Middle frontal gyrus (tissue), 1 donor: Measurements from ENCODE around the gene ANKRD13B.
A peak's percentile ranks its signal among the peaks of the same experiment; 100 is the strongest.

Experiments used
- DNase-seq: peaks from one replicate; pipeline ENCODE4 v3.0.0-alpha.2; 2015; ENCODE audit warnings: low spot score; ENCODE audit errors: extremely low spot score

The ANKRD13B gene

DNA sequence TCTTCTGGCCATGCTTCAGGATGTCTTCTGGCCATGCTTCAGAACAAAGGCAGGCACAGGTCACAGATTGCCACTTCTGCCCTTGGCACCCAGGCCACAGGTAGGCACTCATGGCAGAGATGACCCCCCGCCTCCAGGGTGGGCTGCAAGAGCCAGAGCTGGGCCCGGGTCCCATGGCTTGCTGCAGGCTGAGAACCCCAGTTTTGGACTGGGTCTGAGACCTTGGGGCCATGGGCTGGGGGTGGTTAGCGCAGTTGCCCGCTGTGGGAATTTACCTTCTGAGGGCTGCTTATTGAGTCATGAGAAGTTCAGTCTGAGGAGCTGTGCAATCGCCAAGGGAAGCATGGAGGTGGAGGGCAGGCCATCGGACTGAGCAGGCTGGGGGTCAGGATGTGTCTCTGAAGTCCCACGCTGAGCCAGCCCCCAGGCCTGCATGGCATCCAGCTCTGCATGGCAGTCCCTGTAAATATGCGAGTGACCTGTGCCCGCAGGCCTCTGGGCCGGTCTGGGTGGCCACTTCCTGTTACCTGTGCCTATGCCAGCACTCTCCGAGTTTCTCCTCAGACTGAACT, 1.7 kb downstream of the ANKRD13B start:
- no peak for DNase-seq

DNA sequence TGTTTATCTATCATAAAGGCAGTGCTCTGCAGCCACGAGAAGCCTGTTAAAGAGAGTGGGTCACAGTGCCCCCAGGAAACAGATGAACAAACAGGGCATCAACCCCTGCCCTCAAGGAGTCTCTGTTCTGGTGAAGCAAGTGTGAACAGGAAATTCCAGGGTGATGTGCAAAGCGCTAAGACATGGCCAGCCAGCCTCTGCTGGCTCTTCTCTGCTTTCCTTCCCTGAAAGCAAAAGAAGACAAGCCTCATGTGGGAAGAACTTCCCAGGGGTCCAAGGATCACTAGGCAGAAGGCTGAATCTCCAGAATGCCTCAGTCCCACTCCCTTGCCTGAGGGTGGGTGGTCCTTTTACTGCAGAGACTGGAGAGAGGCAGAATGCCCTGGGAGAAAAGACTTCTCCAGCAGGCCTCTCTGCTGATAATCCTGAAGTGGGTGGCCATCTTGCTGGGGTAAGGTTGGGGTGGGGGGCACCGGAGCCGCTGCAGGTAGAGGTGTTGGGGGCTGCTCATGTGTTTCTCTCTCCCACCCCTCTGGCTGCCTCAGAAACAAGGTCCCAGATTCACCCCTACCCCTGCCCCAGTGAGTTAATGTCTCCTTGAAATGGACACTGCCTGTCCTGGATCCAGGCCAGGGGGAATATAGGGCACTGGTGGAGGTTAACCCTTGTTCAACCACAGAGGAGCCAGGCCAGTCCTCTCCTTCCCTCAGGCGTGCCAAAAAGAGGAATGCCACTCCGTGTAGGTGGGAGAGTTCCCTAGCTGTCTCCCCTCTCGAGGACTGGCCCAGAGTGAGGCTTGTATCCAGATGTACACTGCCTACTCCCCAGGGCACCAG, 2.4 kb downstream of the ANKRD13B start:
- no peak for DNase-seq

DNA sequence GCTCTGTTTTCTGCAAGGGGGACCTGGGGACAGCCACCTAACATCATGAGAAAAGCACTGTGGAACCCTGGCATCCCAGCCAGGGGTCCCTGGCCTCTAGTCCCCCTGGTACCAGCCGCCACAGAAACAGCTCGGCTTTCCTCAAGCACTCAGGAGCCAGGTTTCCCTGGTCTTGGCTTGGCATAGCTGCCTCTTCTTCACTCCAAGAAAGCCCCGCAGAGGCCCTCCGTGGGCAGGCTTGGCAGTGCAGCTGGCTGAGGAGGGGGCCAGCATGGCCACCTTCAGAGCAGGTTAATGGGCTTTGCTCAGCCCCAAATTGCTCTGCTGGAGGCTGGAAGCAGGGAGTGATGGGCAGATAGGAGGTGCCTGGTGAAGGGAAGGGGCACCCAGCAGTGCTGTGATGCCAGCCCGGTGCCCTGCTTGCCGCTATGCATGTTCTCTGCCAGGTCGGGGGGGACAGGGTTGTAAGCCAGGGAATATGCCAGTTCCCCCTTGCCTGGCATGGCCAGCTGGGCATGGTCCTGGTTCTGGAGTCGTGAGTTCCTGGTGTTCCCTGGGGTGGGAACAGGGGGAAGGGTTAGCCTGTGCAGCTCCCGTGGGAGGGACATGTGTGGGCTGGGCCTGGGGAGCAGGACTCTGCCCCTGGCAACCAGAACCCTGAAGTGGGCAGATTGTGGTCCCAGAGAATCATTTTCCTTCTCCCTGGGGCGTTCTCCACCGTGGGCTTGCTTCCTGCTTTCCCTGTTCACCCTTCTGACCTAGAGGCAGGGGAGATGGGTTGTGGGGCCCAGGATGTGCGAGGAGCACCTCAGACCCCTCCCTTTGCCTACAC, 3.2 kb downstream of the ANKRD13B start:
- no peak for DNase-seq

DNA sequence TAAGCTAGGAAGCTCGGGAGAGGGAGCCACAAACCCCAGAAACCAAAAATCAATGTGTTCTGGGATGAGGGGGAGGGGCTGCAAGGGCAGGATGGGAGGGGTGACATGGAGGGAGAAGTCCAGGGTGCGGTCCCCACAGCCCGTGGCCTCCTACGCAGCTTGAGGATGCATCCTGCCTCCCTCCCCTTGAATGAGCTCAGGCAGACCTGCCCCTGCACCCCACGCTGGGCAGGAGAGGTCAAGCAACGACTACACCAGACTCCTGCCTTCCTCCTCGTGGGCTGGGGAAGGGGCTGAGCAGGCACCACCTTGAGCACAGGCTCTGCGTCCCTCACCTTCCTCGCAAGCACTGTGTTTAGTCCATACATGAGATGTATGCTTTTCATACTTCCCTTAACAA, 3.9 kb downstream of the ANKRD13B start:
- DNase-seq, result no peak

DNA sequence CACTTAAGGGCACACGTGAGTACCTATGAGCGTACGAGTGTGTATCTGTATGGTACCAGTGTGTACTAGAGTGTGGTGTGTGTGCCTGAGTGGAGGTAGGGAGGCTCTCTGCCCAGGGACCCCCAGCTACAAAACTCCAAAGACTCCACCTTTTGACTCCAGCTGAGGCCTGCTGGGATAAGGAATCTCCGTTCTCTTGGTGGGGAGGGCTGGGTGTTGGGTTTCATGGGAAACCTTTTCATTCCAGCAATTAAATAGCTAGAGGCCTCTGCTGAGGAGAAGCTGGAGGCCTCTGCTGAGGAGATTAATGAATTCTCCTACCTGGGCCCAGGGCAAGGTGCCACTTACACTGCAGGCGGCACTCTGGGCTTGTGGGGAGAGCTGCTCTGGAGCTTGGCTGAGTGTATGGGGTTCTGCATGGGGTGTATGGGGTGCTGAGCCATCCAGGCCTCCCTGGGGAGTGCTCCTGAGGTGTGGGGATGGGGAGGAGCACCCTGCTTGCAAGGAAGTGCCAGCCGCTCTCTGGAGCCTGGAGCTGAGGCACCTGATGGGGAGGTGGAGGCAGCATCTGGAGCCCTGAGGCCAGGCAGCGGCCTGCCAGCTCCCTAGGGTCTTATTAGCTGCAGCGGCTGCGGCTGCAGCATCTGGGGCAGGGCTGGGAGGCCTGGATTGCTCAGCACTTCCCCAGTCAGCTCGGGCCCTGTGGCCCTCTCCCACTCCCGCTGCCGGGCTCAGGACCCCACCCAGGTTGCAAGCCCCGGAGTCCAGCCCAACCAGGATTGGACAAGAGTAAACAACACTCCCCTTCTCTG, 4.6 kb downstream of the ANKRD13B start:
- DNase-seq, result no peak

DNA sequence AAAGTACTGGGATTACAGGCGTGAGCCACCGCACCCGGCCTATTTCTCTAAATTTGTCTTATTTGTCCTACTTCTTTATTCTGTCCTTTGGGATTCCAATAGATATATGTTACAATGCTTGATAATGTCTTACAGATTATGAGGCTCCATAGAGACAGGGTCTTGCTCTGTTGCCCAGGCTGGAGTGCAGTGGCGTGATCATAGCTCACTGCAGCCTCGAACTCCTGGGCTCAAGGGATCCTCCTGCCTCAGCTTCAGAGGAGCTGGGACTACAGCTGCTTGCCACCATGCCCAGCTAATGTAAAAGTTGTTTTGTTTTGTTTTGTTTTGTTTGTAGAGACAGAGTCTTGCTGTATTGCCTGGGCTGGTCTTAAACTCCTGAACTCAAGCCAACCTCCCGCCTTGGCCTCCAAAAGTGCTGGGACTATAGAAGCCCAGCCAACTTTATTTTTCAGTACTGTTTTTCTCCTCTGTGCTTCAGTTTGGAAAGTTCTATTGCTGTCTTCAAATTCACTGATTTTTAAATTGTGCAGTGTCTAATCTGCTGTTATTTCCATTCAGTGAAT, 10.3 kb downstream of the ANKRD13B start:
- no peak for DNase-seq

DNA sequence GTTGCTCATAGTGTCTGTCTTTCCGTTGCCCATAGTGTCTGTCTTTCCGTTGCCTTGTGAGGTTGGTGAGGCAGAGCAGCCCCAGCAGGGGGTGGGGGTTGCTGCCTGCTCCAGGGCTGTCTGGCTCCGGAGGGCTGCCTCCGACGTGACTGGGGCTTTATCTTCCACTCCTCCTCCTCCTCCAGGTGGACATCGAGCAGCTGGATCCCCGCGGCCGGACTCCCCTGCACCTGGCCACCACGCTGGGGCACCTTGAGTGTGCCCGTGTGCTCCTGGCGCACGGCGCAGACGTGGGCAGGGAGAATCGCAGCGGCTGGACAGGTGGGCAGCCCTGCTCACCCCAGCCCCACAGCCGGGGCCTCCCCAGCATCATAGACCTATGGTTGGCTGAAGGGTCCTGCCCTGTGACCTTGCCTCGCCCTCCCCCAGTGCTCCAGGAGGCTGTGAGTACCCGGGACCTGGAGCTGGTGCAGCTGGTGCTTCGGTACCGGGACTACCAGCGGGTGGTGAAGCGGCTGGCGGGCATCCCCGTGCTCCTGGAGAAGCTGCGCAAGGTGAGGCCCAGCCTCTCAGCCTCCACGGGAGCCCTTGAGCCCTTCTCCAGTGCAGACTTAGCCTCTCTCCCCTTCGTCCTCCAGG, 14.7 kb downstream of the ANKRD13B start:
- DNase-seq, result no peak

DNA sequence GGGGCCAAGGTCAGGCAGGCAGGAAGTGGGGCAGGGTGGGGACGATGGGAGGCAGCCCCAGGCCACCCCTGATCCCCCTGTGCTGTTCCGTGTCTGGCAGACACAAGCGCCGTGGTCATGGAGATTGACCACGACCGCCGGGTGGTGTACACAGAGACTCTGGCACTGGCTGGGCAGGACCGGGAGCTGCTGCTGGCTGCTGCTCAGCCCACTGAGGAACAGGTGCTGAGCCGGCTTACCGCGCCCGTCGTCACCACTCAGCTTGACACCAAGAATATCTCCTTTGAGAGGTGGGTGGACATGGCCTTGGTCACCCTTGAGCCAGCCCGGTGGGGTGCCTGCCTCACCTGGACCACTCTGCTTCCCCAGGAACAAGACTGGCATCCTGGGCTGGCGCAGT, 16.1 kb downstream of the ANKRD13B start:
- DNase-seq, result no peak

DNA sequence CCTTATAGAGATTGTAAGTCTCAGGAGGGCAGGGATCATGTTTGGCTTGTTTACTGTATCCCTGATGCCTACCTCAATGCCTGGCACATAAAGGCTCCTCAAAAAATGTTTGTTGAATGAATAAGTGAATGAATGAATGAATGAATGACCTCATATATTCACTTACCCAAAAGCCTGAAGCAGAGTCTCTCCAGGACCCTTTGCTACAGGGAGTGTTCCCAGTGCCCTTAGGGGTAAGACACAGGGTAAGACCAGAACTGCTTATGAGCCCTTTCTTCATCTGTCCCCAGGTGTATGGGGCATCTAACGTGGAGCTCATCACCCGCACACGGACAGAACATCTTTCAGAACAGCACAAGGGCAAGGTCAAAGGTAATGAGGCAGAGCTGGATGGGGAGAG, 17.5 kb downstream of the ANKRD13B start:
- no peak for DNase-seq

DNA sequence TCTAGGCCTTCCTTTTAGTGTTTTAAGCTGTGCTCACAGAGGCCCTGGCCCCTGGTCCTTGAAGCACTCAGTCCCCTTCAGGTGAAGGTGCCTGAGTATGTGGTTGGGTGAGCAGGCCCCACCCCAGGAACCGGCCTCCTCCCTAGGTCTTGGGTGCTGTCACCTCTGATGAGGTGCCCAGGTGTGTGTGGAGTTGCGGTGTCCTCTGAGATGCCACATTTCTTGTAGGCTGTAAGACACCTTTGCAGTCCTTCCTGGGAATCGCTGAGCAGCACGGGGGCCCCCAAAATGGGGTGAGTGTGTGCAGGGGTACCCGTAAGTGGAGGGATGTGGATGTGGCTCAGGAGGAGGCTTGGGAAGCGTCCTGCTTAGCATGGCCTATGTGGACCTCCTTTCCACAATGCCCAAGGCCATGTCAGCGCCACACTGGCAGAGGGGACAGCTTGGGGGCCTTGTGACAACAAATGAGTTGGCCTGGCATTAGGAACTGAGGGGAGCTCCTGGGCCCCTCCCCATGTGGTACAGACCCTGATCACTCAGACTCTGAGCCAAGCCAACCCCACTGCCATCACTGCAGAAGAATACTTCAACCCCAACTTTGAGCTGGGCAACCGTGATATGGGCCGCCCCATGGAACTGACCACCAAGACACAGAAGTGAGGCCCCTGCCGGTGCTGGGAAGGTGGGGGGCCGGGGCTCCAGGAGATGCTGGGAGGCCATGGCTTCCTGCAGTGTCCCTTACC, 18.6 kb downstream of the ANKRD13B start:
- DNase-seq, result no peak

DNA sequence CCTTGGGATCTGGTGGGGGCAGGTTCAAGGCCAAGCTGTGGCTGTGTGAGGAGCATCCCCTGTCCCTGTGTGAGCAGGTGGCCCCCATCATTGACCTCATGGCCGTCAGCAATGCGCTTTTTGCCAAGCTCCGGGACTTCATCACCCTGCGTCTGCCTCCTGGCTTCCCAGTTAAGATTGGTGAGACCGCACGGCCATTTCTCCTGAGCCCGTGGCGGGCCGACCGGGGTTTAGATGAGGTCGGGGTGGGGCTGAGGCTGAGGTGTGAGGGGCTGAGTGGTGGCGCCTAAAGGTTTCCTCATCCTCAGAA, 19.1 kb downstream of the ANKRD13B start:
- no peak for DNase-seq

DNA sequence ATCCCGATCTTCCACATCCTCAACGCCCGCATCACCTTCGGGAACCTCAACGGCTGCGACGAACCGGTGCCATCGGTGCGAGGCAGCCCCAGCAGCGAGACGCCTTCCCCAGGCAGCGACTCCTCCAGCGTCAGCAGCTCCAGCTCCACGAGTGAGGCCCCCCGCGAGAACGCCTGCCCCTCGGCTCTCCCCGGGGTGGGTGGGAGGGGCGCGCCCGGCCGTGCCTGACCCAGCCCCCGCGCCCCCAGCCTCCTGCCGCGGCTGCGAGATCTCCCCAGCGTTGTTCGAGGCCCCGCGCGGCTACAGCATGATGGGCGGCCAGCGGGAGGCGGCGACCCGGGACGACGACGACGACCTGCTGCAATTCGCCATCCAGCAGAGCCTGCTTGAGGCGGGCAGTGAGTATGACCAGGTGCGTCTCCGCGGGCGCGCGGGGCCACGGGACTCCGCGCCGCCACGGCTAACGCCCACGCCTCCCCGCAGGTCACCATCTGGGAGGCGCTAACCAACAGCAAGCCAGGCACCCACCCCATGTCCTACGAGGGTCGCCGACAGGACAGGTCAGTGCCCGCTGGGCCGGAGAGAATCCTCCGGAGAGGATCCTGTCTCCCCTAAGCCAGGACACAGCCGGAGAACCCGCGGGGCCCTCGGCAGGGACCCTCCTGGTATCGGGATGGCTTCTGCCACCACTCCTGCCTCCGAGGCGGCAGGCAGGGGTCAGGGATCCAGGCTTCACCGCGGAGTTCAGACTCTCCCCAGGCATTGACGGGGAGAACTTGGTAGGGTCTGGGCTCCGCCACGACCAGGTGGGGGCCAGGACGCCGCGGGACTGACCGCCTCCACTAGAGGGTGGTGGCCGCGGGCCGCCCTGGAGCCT, 19.7 kb downstream of the ANKRD13B start:
- DNase-seq, result no peak

DNA sequence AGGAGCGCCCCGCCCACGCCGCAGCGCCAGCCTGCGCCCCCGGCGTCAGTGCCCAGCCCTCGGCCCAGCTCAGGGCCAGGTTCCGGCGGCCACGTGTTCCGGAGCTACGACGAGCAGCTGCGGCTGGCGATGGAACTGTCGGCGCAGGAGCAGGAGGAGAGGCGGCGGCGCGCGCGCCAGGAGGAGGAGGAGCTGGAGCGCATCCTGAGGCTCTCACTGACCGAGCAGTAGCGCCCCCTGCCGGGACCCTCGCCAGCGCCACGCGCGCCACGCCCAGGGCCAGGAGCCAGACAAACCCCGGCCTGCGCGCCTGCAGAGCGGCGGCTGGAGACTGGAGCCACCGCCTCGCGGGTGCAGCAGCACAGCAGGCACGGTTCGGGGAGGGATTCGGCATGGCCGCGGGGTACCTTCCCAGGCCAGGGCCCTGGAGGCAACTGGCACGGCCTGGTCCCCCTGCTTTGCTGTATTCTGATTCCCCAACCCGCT, 20.5 kb downstream of the ANKRD13B start:
- peak; percentile 85 for DNase-seq

DNA sequence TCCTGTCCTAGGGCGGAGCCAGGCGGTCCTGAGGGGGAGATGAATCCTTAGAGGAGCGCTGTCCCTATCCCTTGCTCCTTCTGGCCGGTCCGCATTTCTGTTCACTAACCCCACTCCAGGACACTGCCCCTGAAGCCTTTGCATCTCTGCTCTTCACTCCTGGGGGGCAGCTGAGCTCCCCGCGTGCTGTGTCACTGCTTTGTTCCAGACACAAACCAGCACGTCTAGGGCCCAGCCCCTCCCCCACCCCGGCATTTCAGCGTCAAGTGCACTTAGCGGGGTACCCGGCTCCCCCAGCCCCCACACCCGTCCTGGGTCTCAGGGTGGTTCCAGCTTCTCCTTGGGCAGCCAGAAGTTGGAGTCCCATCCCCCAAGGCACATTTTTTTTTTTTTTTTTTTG, 20.9 kb downstream of the ANKRD13B start:
- no peak for DNase-seq

DNA sequence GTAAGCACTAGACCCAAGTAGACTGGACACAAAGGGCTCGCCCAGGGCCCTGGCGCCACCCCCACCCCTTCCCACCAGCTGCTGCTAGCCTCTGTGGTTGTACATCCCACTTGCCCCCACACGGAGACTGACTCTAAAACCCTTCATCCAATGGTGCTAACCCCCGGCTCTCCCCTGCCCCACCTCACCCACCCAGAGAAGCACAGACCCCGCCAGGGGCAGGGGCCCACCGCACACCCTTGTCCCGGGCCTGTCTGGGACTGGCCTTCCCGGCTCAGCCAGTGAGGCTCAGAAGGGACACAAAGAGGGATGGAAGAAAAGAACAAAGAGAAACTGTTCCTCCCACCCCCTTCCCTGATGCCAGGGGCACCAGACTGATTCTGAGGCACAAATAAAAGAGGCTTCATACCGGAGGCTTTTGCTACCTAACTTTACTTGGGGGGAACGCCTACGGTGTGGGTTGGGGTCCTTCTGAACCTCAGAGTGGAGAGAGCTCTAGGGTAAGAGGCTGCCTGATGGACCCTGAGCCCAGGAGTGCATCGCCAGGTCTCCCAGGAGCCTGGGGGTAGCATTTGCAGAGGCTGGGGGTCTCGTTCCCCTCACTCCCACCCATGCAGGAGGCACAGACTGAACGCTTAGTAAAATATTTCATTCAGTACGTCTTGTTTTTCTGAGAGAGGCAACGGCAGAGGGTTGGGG, 21.6 kb downstream of the ANKRD13B start:
- no peak for DNase-seq

DNA sequence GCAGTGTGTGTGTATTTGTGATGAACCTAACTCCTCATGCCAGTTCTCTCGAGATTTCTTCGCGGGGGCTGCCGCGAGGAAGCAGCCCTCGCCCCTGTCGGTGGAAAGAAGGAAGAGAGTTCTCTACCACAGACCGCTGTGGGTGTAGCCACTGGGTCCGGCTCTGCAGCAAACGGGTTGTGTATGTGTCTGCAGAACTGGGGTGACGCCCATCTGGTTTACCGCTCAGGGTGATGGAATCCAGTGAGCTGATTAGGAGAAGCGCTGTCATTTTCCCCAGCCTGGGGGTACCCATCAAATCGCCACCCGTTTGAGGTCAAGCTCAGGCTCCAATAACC, 22.1 kb downstream of the ANKRD13B start:
- no peak for DNase-seq

DNA sequence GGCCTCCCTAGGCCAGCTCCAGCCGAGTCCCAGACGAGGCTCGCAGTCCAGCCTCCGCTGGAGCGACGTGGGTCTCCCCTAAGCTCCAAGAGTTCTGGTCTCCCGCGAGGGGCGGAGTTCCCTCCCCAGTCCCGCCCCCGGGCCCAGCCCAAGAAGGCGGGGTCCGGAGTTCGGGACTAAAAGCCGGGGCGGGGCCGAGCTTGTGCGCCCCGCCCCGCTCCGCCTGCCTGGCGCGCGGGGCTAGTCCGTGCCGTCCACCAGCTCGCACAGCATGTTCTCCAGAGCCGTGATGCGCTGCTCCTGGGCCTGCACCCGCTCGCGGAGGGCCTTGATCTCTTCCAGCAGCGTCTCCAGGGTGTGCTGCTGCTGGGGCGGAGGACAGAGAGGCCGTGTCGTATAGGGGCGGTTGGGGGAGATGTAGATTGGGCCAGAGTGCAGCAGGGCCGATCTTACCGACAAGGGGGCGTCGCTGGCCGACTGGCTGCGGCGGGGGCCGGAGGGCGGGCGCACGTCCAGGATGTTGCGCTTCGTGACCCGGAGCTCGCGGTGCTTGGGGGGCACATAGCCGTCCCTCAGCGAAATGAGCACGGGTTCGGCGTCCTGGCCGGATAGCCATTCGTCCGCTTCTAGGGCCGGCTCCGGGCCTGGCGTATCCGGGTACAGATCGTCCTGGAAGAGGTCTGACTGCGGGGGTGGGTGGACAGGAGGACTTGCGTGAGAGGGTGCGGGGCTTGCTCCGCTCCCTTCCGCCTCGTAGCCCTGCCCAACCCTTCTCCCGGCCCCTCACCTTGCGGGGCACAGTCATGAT, 22.8 kb downstream of the ANKRD13B start:
- peak; percentile 92 for DNase-seq
